GM12878 (cell line): ENCODE measurements around the gene IQCH. TPM values are rescaled to one million over a fixed set of nuclear protein-coding genes. Genes with fewer than 3 reads are reported as not detected.

ENCODE experiments used
- ATAC-seq: fragments of 200-7000 bp; cut with Tn5 transposase; 3 replicates; pipeline ENCODE4 v1.9.1; 2020; ENCODE audit warnings: mild to moderate bottlenecking, moderate library complexity
- BruUV-seq: library from RNA; stranded (reverse); fragments of 400-500 nt; replicated peaks from 2 replicates; lab custom pipeline; 2021; lab: Mats Ljungman, UMichigan
- CTCF ChIA-PET: fragments of 300-600 bp; sonication (Branson Sonifier 250); formaldehyde crosslinking; extraction: SDS; loops from one replicate; lab custom pipeline; 2021; ENCODE audit warnings: inconsistent platforms; lab: Yijun Ruan, JAX
- POLR2A ChIA-PET: fragments of 350-600 bp; formaldehyde crosslinking; extraction: SDS; loops from one replicate; lab custom pipeline; 2021; ENCODE audit warnings: inconsistent platforms; lab: Charles Lee
- RAD21 ChIA-PET: fragments of 300-600 bp; sonication (Branson Sonifier 250); formaldehyde crosslinking; loops from one replicate; lab custom pipeline; 2023; ENCODE audit warnings: antibody characterized with exemption; ENCODE audit not compliant: unreplicated experiment; lab: Charles Lee
- SMC1A ChIA-PET: fragments of 300-600 bp; sonication (Branson Sonifier 250); formaldehyde crosslinking; loops from one replicate; lab custom pipeline; 2023; ENCODE audit not compliant: unreplicated experiment, uncharacterized antibody; lab: Charles Lee
- DNase-seq: peaks from one replicate; pipeline ENCODE4 v3.0.0-alpha.2; 2011; ENCODE audit warnings: low read depth, low spot score
- FAIRE-seq: peaks from 3 replicates; lab custom pipeline; 2011; peaks lifted over from hg19 to GRCh38; lab: Jason Lieb, UNC
- H2AFZ ChIP-seq: 2 replicates; pipeline ENCODE4 v1.6.0; 2011; ENCODE audit warnings: low read depth, low read length, control low read depth; ENCODE audit not compliant: control insufficient read depth
- H3K27ac ChIP-seq: 2 replicates; pipeline ENCODE4 v1.5.1; 2011; ENCODE audit warnings: control low read depth; ENCODE audit not compliant: control insufficient read depth, insufficient read depth
- H3K27me3 ChIP-seq, 2 experiments: replicated peaks in 1 of 2; 2 replicates each; pipeline versions ENCODE4 v1.6.0 to v1.6.1; 2011; ENCODE audit warnings: low read length in 1 of 2; ENCODE audit not compliant: control insufficient read depth in 2 of 2, insufficient read depth in 2 of 2
- H3K36me3 ChIP-seq, 2 experiments: 2 replicates each; pipeline ENCODE4 v1.5.1; 2011; ENCODE audit warnings: low read length in 1 of 2; ENCODE audit not compliant: control insufficient read depth in 2 of 2, insufficient read depth in 2 of 2
- H3K4me1 ChIP-seq: 2 replicates; pipeline ENCODE4 v1.6.1; 2011; ENCODE audit warnings: mild to moderate bottlenecking, low read length, moderate library complexity, mixed read lengths; ENCODE audit not compliant: control insufficient read depth, insufficient read depth
- H3K4me2 ChIP-seq: 2 replicates; pipeline ENCODE4 v1.6.0; 2011; ENCODE audit warnings: control low read depth; ENCODE audit not compliant: control insufficient read depth, insufficient read depth
- H3K4me3 ChIP-seq: fragments of 200-600 bp; sonication (generic); 2 replicates; pipeline ENCODE4 v1.5.1; 2016
- H3K79me2 ChIP-seq: 2 replicates; pipeline ENCODE4 v1.6.0; 2011; ENCODE audit warnings: low read length; ENCODE audit not compliant: control insufficient read depth, insufficient read depth
- H3K9ac ChIP-seq: 2 replicates; pipeline ENCODE4 v1.8.0; 2011; ENCODE audit warnings: low read length, control low read depth, mixed read lengths; ENCODE audit not compliant: control insufficient read depth, insufficient read depth
- H3K9me3 ChIP-seq: replicated peaks from 3 replicates; pipeline ENCODE4 v1.5.1; 2011; ENCODE audit warnings: mild to moderate bottlenecking, low read length; ENCODE audit not compliant: control insufficient read depth, insufficient read depth
- H4K20me1 ChIP-seq: 2 replicates; pipeline ENCODE4 v1.6.0; 2011; ENCODE audit not compliant: control insufficient read depth, insufficient read depth
- BCL3 ChIP-seq: IDR thresholded peaks from 2 replicates; pipeline ENCODE4 v1.6.1; 2011; ENCODE audit warnings: borderline replicate concordance, low read depth, mild to moderate bottlenecking, moderate library complexity, low read length; ENCODE audit not compliant: insufficient read depth, poor library complexity, severe bottlenecking
- BCLAF1 ChIP-seq: fragments of 450-650 bp; IDR thresholded peaks from 2 replicates; pipeline ENCODE4 v1.6.1; 2017; ENCODE audit warnings: antibody characterized with exemption, mild to moderate bottlenecking, moderate library complexity
- CEBPB ChIP-seq, 2 experiments: fragments of 150-350 bp in 1 of 2; IDR thresholded peaks; 2 replicates each; pipeline ENCODE4 v1.6.1; 2012 to 2014; ENCODE audit warnings: low read depth in 2 of 2, low read length in 2 of 2, borderline replicate concordance in 1 of 2, inconsistent platforms in 1 of 2
- ETV6 ChIP-seq, 2 experiments: fragments of 450-650 bp in 1 of 2; IDR thresholded peaks in 1 of 2; conservative IDR thresholded peaks in 1 of 2; 2 replicates each; pipeline ENCODE4 v1.6.1; 2014; ENCODE audit warnings: antibody characterized with exemption in 1 of 2, borderline replicate concordance in 1 of 2, low read depth in 1 of 2, mild to moderate bottlenecking in 1 of 2, moderate library complexity in 1 of 2
- NRF1 ChIP-seq: conservative IDR thresholded peaks from 2 replicates; pipeline ENCODE4 v1.6.1; 2011; ENCODE audit warnings: mild to moderate bottlenecking, low read depth, low read length, improper control_type of control experiment
- SMAD5 ChIP-seq: IDR thresholded peaks from 2 replicates; pipeline ENCODE4 v1.6.1; 2016; ENCODE audit warnings: antibody characterized with exemption, low read depth
- STAT3 ChIP-seq: IDR thresholded peaks from 2 replicates; pipeline ENCODE4 v1.6.1; 2011; ENCODE audit warnings: low read depth, low read length, improper control_type of control experiment
- WGBS: methylation state at CpG from one replicate; pipeline ENCODE4 v1.1.6; 2016; ENCODE audit warnings: low lambda C conversion rate; ENCODE audit not compliant: insufficient replicate concordance, insufficient coverage; ENCODE audit errors: missing lambda C conversion rate; 5-methylcytosine and 5-hydroxymethylcytosine counted together
- in situ Hi-C: fragments of 300-500 bp; cut with MboI; formaldehyde crosslinking; loops from 9 replicates; pipeline ENCODE4 v1.14.3; 2018; ENCODE audit warnings: mixed read lengths
- intact Hi-C: fragments of 100-400 bp; cut with micrococcal nuclease; formaldehyde crosslinking; loops from one replicate; pipeline ENCODE4 v1.14.2; 2022; ENCODE audit not compliant: unreplicated experiment
- polyA plus RNA-seq, 11 experiments: library from polyadenylated mRNA; depleted of rRNA in 4 of 11; unstranded in 6 of 11; stranded (reverse) in 5 of 11; fragments of >200 nt; fragmentation: Nextera tagmentation in 4 of 11; fragmentation: Illumina TruSeq in 1 of 11; extraction: Ambion mirVana in 4 of 11; extraction: Trizol in 1 of 11; gene quantifications; 1 replicate in 1 of 11; 2 replicates in 10 of 11; pipeline versions ENCODE4 v1.2.1 to v1.2.3, GENCODE V29; 2011 to 2016; ENCODE audit warnings: inconsistent platforms in 2 of 11, missing spikeins in 2 of 11, low read depth in 1 of 11
- total RNA-seq, 4 experiments: library from RNA; depleted of rRNA in 3 of 4; stranded (reverse); fragments of >200 nt in 3 of 4; fragmentation: Illumina TruSeq in 1 of 4; extraction: Trizol in 1 of 4; gene quantifications; 2 replicates each; pipeline versions ENCODE4 v1.2.1 to v1.2.3, GENCODE V29; 2013 to 2021

Gene IQCH
- total and polyA plus RNA-seq, 10 of the 15 experiments (the other 5 are each of a cell fraction or from before 2014, with no cell fraction given), result 0.29 to 1.3 (median 0.99) TPM

- CTCF ChIA-PET, result no interaction called here
- BruUV-seq, result no TSS peak
- H2AFZ ChIP-seq, result no peak overlapping the region
- no peak overlapping the region for H3K27ac ChIP-seq
- 93% methylated on average over 3 of the region's 3 CpGs for WGBS
- FAIRE-seq, result no peak
- H3K79me2 ChIP-seq, result no peaks in the 10 kb centered on the region
- in situ Hi-C loops, result no loop called here
- RAD21 ChIA-PET, result no interaction called here
- H3K4me2 ChIP-seq, result no peak overlapping the region
- SMC1A ChIA-PET, result interaction anchor here (0.9 kb wide), 2 partner anchors 10 to 46 kb away, joined by 3 read pairs; no protein-coding TSS in a partner anchor
- H3K9me3 ChIP-seq, result peaks cover 3% of the 10 kb centered on the region; the same call in 2 of the 3 replicates
- H3K27me3 ChIP-seq, result no peaks in the 10 kb centered on the region
- no peak for TF ChIP-seq CEBPB (IDR thresholded peaks at IDR 0.05; ENCODE audit: borderline replicate concordance in 1 of 2, low read depth in 2 of 2, low read length in 2 of 2)
- no peak for TF ChIP-seq BCLAF1
- no peak for TF ChIP-seq NRF1
- no peak for TF ChIP-seq SMAD5
- TF ChIP-seq BCL3, result no peak
- TF ChIP-seq ETV6 (conservative IDR thresholded peaks at IDR 0.05 in 1 of 2, IDR thresholded peaks at IDR 0.05 in 1 of 2; ENCODE audit: borderline replicate concordance in 1 of 2, low read depth in 1 of 2), result no peak
- TF ChIP-seq STAT3, result no peak
- TF ChIP-seq, all 136 proteins: peak for 0
- intact Hi-C loops, result no loop called here
- DNase-seq (no peak), ATAC-seq (no peak)
- POLR2A ChIA-PET, result no interaction called here
- H3K36me3 ChIP-seq, result peaks cover 0 to 21% of the 10 kb centered on the region in 2 experiments; a peak in 2 of 4 replicates
- H4K20me1 ChIP-seq, result no peaks in the 10 kb centered on the region
- no peak overlapping the region for H3K9ac ChIP-seq
- H3K4me3 ChIP-seq, result no peak overlapping the region
- H3K4me1 ChIP-seq, result no peaks in the 10 kb centered on the region
These were observed 46.9 kb upstream of the IQCH start for GRCh38 chr15:67207555-67208207.
